ENCODE data around the gene TNRC6C. TPM values are rescaled to one million over a fixed set of nuclear protein-coding genes. Genes with fewer than 3 reads are reported as not detected.

TNRC6C gene
- total and polyA plus RNA-seq, 4 donors = 2.2 to 25.9 (median 13.8) TPM

DNA sequence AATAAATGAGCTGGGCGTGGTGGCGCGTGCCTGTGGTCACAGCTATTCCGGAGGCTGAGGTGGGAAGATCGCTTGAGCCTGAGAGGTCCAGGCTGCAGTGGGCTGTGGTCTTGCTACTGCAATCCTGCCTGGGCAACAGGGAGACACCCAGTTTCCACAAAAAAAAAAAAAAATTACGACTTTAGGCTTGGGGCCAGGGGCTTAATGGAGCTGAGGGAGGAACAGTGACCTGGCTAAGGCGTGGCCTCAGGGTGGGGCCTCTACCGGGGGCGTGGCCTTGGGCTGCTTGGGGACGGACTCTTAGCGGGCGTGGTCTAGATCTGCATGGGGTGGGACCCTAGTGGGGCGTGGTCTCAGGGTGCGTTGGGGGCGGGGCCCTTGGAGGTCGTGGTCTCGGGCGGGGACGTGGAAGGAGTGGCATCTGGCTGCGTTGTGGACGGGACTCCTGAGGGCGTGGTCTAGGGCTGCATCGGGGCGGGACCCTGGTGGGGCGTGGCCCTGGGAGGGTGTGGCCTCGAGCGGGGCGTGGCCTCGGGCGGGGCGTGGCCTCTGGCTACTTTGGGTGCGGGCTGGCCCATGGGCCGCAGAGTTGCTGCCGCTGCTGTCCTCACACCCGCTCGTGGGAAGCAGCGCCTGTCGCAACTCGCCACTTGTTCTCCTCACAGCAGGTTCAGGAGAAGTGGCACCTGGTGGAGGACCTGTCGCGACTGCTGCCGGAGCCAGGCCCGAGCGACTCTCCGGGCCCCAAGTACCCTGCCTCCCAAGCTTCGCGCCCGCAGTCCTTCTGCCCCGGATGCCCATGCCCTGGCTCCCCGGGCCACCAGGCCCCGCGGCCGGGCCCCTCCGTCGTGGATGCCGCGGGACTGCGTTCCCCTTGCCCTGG, 181.9 kb downstream of the TNRC6C start:
- TF ChIP-seq, protein P1, sequence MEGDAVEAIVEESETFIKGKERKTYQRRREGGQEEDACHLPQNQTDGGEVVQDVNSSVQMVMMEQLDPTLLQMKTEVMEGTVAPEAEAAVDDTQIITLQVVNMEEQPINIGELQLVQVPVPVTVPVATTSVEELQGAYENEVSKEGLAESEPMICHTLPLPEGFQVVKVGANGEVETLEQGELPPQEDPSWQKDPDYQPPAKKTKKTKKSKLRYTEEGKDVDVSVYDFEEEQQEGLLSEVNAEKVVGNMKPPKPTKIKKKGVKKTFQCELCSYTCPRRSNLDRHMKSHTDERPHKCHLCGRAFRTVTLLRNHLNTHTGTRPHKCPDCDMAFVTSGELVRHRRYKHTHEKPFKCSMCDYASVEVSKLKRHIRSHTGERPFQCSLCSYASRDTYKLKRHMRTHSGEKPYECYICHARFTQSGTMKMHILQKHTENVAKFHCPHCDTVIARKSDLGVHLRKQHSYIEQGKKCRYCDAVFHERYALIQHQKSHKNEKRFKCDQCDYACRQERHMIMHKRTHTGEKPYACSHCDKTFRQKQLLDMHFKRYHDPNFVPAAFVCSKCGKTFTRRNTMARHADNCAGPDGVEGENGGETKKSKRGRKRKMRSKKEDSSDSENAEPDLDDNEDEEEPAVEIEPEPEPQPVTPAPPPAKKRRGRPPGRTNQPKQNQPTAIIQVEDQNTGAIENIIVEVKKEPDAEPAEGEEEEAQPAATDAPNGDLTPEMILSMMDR (IDR thresholded peaks at IDR 0.05; ENCODE audit: control extremely low read depth, extremely low read depth) = no peak
- H3K4me3 ChIP-seq = no peak overlapping the region
- H3K36me3 ChIP-seq (ENCODE audit: control insufficient read depth in 4 of 4, insufficient read depth in 4 of 4, low read length in 4 of 4) = no peaks in the 10 kb centered on the region
- no peaks in the 10 kb centered on the region for H3K27me3 ChIP-seq (ENCODE audit: control insufficient read depth in 3 of 3, insufficient read depth in 3 of 3, low read length in 2 of 3)
- no peak overlapping the region for H3K9ac ChIP-seq (ENCODE audit: insufficient read depth in 1 of 2, low read length in 2 of 2)
- no peaks in the 10 kb centered on the region for H3K9me3 ChIP-seq (ENCODE audit: control insufficient read depth in 4 of 4, insufficient read depth in 3 of 4, low read length in 3 of 4)
- H3K4me1 ChIP-seq (ENCODE audit: control insufficient read depth in 5 of 5, insufficient read depth in 5 of 5, low read length in 5 of 5) = peaks cover 0 to 24% (median 17%) of the 10 kb centered on the region in 5 donors
- WGBS, 2 donors = 23 to 36% methylated on average over 42 to 58 of the region's 58 CpGs
- DNase-seq = peak; percentile 74 to 88 (median 80)
- peak overlapping the region in 1 of 2 donors; percentile 71 for H3K27ac ChIP-seq (ENCODE audit: low read depth in 1 of 2, low read length in 1 of 2)
- ATAC-seq (ENCODE audit: insufficient read depth, low FRiP score) = peak; percentile 90

DNA sequence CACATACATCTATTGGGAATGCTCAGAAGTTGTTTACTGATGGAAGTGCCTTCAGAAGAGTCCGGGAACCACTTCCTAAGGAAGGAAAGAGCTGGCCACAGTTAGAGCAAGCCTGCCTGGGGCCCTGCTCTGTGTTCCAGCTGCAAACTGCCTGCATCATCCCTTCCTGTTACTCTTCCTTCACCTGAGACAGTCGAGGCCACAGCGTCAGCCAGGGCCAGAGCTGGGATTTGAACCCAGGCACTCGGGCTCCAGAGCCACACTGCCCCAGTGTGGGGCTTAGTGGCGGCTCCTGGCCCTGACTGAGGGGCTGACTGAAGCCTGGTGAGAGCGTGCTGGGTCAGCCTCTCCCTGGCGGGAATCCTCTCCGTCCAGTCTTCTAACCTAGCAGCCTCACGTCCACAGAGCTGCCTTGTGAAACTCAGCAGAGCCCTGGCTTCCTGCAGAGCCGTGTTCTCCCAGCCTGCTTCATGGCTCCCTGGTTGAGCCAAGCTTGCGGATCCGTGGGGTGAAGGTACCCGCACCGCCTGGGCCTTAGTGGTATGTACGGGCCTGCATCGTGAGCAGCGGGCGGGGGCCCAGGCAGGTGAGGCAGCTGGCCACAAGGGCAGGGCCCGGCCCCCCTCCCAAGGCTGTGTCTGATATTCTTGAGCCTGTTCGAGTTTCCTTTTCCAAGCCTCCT, 183.1 kb downstream of the TNRC6C start:
- ATAC-seq (ENCODE audit: insufficient read depth, low FRiP score) = no peak

DNA sequence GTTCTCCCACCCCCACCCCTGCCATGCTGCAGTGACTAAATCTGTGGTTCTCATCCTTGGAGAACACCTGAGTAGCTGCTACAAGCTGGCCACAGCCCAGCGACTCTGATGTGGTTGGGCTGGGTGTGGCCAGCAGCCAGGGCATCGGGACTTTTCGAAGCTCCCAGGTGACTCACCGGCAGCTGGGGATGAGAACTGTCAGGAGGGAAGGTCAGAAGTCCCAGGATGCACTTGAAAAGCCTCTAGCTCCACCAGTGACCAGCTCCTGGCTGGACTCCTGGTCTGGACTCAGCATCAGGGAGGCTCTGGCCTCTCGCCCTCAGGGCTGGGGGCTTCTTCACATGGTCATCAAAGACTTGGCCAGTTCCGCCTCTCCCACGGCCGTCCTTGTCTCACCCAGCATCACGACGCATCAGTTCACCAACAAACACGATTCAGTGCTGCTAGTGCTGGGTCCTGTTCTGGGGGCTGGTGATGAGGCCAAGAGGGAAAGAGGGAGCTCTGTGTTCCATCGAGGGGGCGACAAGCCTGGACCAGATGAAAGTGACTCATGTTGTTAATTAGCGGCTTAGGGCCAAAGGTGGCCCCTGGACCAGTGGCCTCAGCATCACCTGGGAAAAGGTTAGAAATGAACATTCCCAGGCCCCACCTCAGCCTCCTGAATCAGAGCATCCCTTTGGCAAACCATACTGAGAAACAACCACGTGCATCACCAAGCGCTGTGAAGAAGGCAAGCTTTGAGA, 183.8 kb downstream of the TNRC6C start:
- H3K36me3 ChIP-seq (ENCODE audit: control insufficient read depth in 4 of 4, insufficient read depth in 4 of 4, low read length in 4 of 4) = no peaks in the 10 kb centered on the region
- peak overlapping the region in 1 of 2 donors; percentile 26 for H3K27ac ChIP-seq (ENCODE audit: low read depth in 1 of 2, low read length in 1 of 2)
- DNase-seq (no peak), ATAC-seq (ENCODE audit: insufficient read depth, low FRiP score) (no peak)
- TF ChIP-seq, protein P1 (IDR thresholded peaks at IDR 0.05; ENCODE audit: control extremely low read depth, extremely low read depth) = no peak
- 82 to 88% methylated on average over 16 of the region's 16 CpGs for WGBS, 2 donors
- H3K27me3 ChIP-seq (ENCODE audit: control insufficient read depth in 3 of 3, insufficient read depth in 3 of 3, low read length in 2 of 3) = no peaks in the 10 kb centered on the region
- no peaks in the 10 kb centered on the region for H3K9me3 ChIP-seq (ENCODE audit: control insufficient read depth in 4 of 4, insufficient read depth in 3 of 4, low read length in 3 of 4)
- H3K4me1 ChIP-seq (ENCODE audit: control insufficient read depth in 5 of 5, insufficient read depth in 5 of 5, low read length in 5 of 5) = peaks cover 0 to 29% (median 18%) of the 10 kb centered on the region in 5 donors
- no peak overlapping the region for H3K4me3 ChIP-seq
- H3K9ac ChIP-seq (ENCODE audit: insufficient read depth in 1 of 2, low read length in 2 of 2) = no peak overlapping the region

More for the DNA sequence above, 183.1 kb downstream of the TNRC6C start:
- no peaks in the 10 kb centered on the region for H3K9me3 ChIP-seq (ENCODE audit: control insufficient read depth in 4 of 4, insufficient read depth in 3 of 4, low read length in 3 of 4)
- no peak overlapping the region for H3K9ac ChIP-seq (ENCODE audit: insufficient read depth in 1 of 2, low read length in 2 of 2)
- DNase-seq = no peak
- no peak overlapping the region for H3K4me3 ChIP-seq
- no peaks in the 10 kb centered on the region for H3K36me3 ChIP-seq (ENCODE audit: control insufficient read depth in 4 of 4, insufficient read depth in 4 of 4, low read length in 4 of 4)
- no peaks in the 10 kb centered on the region for H3K27me3 ChIP-seq (ENCODE audit: control insufficient read depth in 3 of 3, insufficient read depth in 3 of 3, low read length in 2 of 3)
- H3K27ac ChIP-seq (ENCODE audit: low read depth in 1 of 2, low read length in 1 of 2) = peak overlapping the region in 1 of 2 donors; percentile 76
- peaks cover 0 to 29% (median 18%) of the 10 kb centered on the region in 5 donors for H3K4me1 ChIP-seq (ENCODE audit: control insufficient read depth in 5 of 5, insufficient read depth in 5 of 5, low read length in 5 of 5)
- TF ChIP-seq, protein P1 (IDR thresholded peaks at IDR 0.05; ENCODE audit: control extremely low read depth, extremely low read depth) = no peak
- WGBS, 2 donors = 64 to 72% methylated on average over 20 of the region's 20 CpGs

Data from lung (tissue), 12 donors.